GM12878 (cell line): ENCODE results near the gene SDS. TPM values are rescaled to one million over a fixed set of nuclear protein-coding genes. Genes with fewer than 3 reads are reported as not detected.

Experiments
- ATAC-seq: fragments of 200-7000 bp; cut with Tn5 transposase; 3 replicates; pipeline ENCODE4 v1.9.1; 2020; ENCODE audit warnings: mild to moderate bottlenecking, moderate library complexity
- BruUV-seq: library from RNA; stranded (reverse); fragments of 400-500 nt; replicated peaks from 2 replicates; lab custom pipeline; 2021; lab: Mats Ljungman, UMichigan
- CTCF ChIA-PET: fragments of 300-600 bp; sonication (Branson Sonifier 250); formaldehyde crosslinking; extraction: SDS; loops from one replicate; lab custom pipeline; 2021; ENCODE audit warnings: inconsistent platforms; lab: Yijun Ruan, JAX
- POLR2A ChIA-PET: fragments of 350-600 bp; formaldehyde crosslinking; extraction: SDS; loops from one replicate; lab custom pipeline; 2021; ENCODE audit warnings: inconsistent platforms; lab: Charles Lee
- RAD21 ChIA-PET: fragments of 300-600 bp; sonication (Branson Sonifier 250); formaldehyde crosslinking; loops from one replicate; lab custom pipeline; 2023; ENCODE audit warnings: antibody characterized with exemption; ENCODE audit not compliant: unreplicated experiment; lab: Charles Lee
- SMC1A ChIA-PET: fragments of 300-600 bp; sonication (Branson Sonifier 250); formaldehyde crosslinking; loops from one replicate; lab custom pipeline; 2023; ENCODE audit not compliant: unreplicated experiment, uncharacterized antibody; lab: Charles Lee
- DNase-seq: peaks from one replicate; pipeline ENCODE4 v3.0.0-alpha.2; 2011; ENCODE audit warnings: low read depth, low spot score
- FAIRE-seq: peaks from 3 replicates; lab custom pipeline; 2011; peaks lifted over from hg19 to GRCh38; lab: Jason Lieb, UNC
- H2AFZ ChIP-seq: 2 replicates; pipeline ENCODE4 v1.6.0; 2011; ENCODE audit warnings: low read depth, low read length, control low read depth; ENCODE audit not compliant: control insufficient read depth
- H3K27ac ChIP-seq: 2 replicates; pipeline ENCODE4 v1.5.1; 2011; ENCODE audit warnings: control low read depth; ENCODE audit not compliant: control insufficient read depth, insufficient read depth
- H3K27me3 ChIP-seq, 2 experiments: replicated peaks in 1 of 2; 2 replicates each; pipeline versions ENCODE4 v1.6.0 to v1.6.1; 2011; ENCODE audit warnings: low read length in 1 of 2; ENCODE audit not compliant: control insufficient read depth in 2 of 2, insufficient read depth in 2 of 2
- H3K36me3 ChIP-seq, 2 experiments: 2 replicates each; pipeline ENCODE4 v1.5.1; 2011; ENCODE audit warnings: low read length in 1 of 2; ENCODE audit not compliant: control insufficient read depth in 2 of 2, insufficient read depth in 2 of 2
- H3K4me1 ChIP-seq: 2 replicates; pipeline ENCODE4 v1.6.1; 2011; ENCODE audit warnings: mild to moderate bottlenecking, low read length, moderate library complexity, mixed read lengths; ENCODE audit not compliant: control insufficient read depth, insufficient read depth
- H3K4me2 ChIP-seq: 2 replicates; pipeline ENCODE4 v1.6.0; 2011; ENCODE audit warnings: control low read depth; ENCODE audit not compliant: control insufficient read depth, insufficient read depth
- H3K4me3 ChIP-seq: fragments of 200-600 bp; sonication (generic); 2 replicates; pipeline ENCODE4 v1.5.1; 2016
- H3K79me2 ChIP-seq: 2 replicates; pipeline ENCODE4 v1.6.0; 2011; ENCODE audit warnings: low read length; ENCODE audit not compliant: control insufficient read depth, insufficient read depth
- H3K9ac ChIP-seq: 2 replicates; pipeline ENCODE4 v1.8.0; 2011; ENCODE audit warnings: low read length, control low read depth, mixed read lengths; ENCODE audit not compliant: control insufficient read depth, insufficient read depth
- H3K9me3 ChIP-seq: replicated peaks from 3 replicates; pipeline ENCODE4 v1.5.1; 2011; ENCODE audit warnings: mild to moderate bottlenecking, low read length; ENCODE audit not compliant: control insufficient read depth, insufficient read depth
- H4K20me1 ChIP-seq: 2 replicates; pipeline ENCODE4 v1.6.0; 2011; ENCODE audit not compliant: control insufficient read depth, insufficient read depth
- ASH2L ChIP-seq: fragments of 300-600, 200-600 bp; sonication (generic); IDR thresholded peaks from 2 replicates; pipeline ENCODE4 v1.6.1; 2017; ENCODE audit warnings: low read depth, mild to moderate bottlenecking, borderline replicate concordance
- BHLHE40 ChIP-seq, 2 experiments: fragments of 450-650 bp in 1 of 2; IDR thresholded peaks; 2 replicates each; pipeline ENCODE4 v1.6.1; 2011 to 2017; ENCODE audit warnings: low read depth in 2 of 2, borderline replicate concordance in 1 of 2, improper control_type of control experiment in 1 of 2, low read length in 1 of 2, mild to moderate bottlenecking in 1 of 2
- CBX3 ChIP-seq: fragments of 200-600 bp; sonication (generic); IDR thresholded peaks from 2 replicates; pipeline ENCODE4 v1.6.1; 2016; ENCODE audit warnings: low read depth, borderline replicate concordance
- CUX1 ChIP-seq: IDR thresholded peaks from 2 replicates; pipeline ENCODE4 v1.6.1; 2012; ENCODE audit warnings: improper control_type of control experiment, low read depth, low read length; ENCODE audit not compliant: insufficient replicate concordance
- NBN ChIP-seq: fragments of 450-650 bp; IDR thresholded peaks from 2 replicates; pipeline ENCODE4 v1.6.1; 2016
- NRF1 ChIP-seq: conservative IDR thresholded peaks from 2 replicates; pipeline ENCODE4 v1.6.1; 2011; ENCODE audit warnings: mild to moderate bottlenecking, low read depth, low read length, improper control_type of control experiment
- SP1 ChIP-seq: IDR thresholded peaks from one replicate; pipeline ENCODE4 v1.6.1; 2011; ENCODE audit warnings: low read depth, low read length
- TAF1 ChIP-seq: IDR thresholded peaks from 2 replicates; pipeline ENCODE4 v1.6.1; 2011; ENCODE audit warnings: mild to moderate bottlenecking, low read depth, low read length, borderline replicate concordance
- USF2 ChIP-seq: IDR thresholded peaks from 2 replicates; pipeline ENCODE4 v1.6.1; 2011; ENCODE audit warnings: low read depth, low read length, improper control_type of control experiment, borderline replicate concordance
- YBX1 ChIP-seq: fragments of 450-650 bp; IDR thresholded peaks from 2 replicates; pipeline ENCODE4 v1.6.1; 2016; ENCODE audit warnings: antibody characterized with exemption
- WGBS: methylation state at CpG from one replicate; pipeline ENCODE4 v1.1.6; 2016; ENCODE audit warnings: low lambda C conversion rate; ENCODE audit not compliant: insufficient replicate concordance, insufficient coverage; ENCODE audit errors: missing lambda C conversion rate; 5-methylcytosine and 5-hydroxymethylcytosine counted together
- in situ Hi-C: fragments of 300-500 bp; cut with MboI; formaldehyde crosslinking; loops from 9 replicates; pipeline ENCODE4 v1.14.3; 2018; ENCODE audit warnings: mixed read lengths
- intact Hi-C: fragments of 100-400 bp; cut with micrococcal nuclease; formaldehyde crosslinking; loops from one replicate; pipeline ENCODE4 v1.14.2; 2022; ENCODE audit not compliant: unreplicated experiment
- polyA plus RNA-seq, 11 experiments: library from polyadenylated mRNA; depleted of rRNA in 4 of 11; unstranded in 6 of 11; stranded (reverse) in 5 of 11; fragments of >200 nt; fragmentation: Nextera tagmentation in 4 of 11; fragmentation: Illumina TruSeq in 1 of 11; extraction: Ambion mirVana in 4 of 11; extraction: Trizol in 1 of 11; gene quantifications; 1 replicate in 1 of 11; 2 replicates in 10 of 11; pipeline versions ENCODE4 v1.2.1 to v1.2.3, GENCODE V29; 2011 to 2016; ENCODE audit warnings: inconsistent platforms in 2 of 11, missing spikeins in 2 of 11, low read depth in 1 of 11
- total RNA-seq, 4 experiments: library from RNA; depleted of rRNA in 3 of 4; stranded (reverse); fragments of >200 nt in 3 of 4; fragmentation: Illumina TruSeq in 1 of 4; extraction: Trizol in 1 of 4; gene quantifications; 2 replicates each; pipeline versions ENCODE4 v1.2.1 to v1.2.3, GENCODE V29; 2013 to 2021

Gene SDS
- total and polyA plus RNA-seq, 10 of the 15 experiments (the other 5 are each of a cell fraction or from before 2014, with no cell fraction given) = 0.18 TPM; not detected in 9

GRCh38 chr12:113399490-113399889 lies 4.2 kb downstream of the SDS start (continued):
- TF ChIP-seq USF2 = no peak

- WGBS = 51% methylated on average over 24 of the region's 26 CpGs
- DNase-seq (no peak), FAIRE-seq (no peak), ATAC-seq (no peak)
- H3K4me2 ChIP-seq = no peak overlapping the region
- H3K36me3 ChIP-seq = no peaks in the 10 kb centered on the region
- no peaks in the 10 kb centered on the region for H4K20me1 ChIP-seq
- peaks cover 2% of the 10 kb centered on the region; the same call in 1 of the 2 replicates for H3K4me1 ChIP-seq
- no peak overlapping the region for H2AFZ ChIP-seq
- TF ChIP-seq CUX1 (no peak), NBN (no peak), TAF1 (no peak), NRF1 (no peak), SP1 (no peak), CBX3 (no peak), BHLHE40 (IDR thresholded peaks at IDR 0.05; ENCODE audit: borderline replicate concordance in 1 of 2, low read depth in 2 of 2, low read length in 1 of 2) (no peak), ASH2L (no peak), YBX1 (no peak)
- ChIA-PET POLR2A (no interaction called here), SMC1A (no interaction called here), CTCF (interaction anchor here (0.6 kb wide), 1 partner anchor 203 kb away, joined by 3 read pairs; no protein-coding TSS in a partner anchor), RAD21 (no interaction called here)
- in situ Hi-C loops = no loop called here
- no peaks in the 10 kb centered on the region for H3K79me2 ChIP-seq
- no peaks in the 10 kb centered on the region for H3K27me3 ChIP-seq
- H3K9ac ChIP-seq = no peak overlapping the region
- no peaks in the 10 kb centered on the region for H3K9me3 ChIP-seq
- BruUV-seq = no TSS peak
- no peak overlapping the region for H3K27ac ChIP-seq
- no peak overlapping the region for H3K4me3 ChIP-seq
- intact Hi-C loops = no loop called here
Observed at GRCh38 chr12:113398346-113399290, 5.1 kb downstream of the SDS start.
